GM19099 (cell line): Measurements from ENCODE around the gene UPF2.

Experiments used
- POLR2A ChIP-seq: IDR thresholded peaks from 3 replicates; pipeline ENCODE4 v1.6.1; 2011; ENCODE audit warnings: low read depth; ENCODE audit not compliant: insufficient read length; ENCODE audit errors: extremely low read depth

The UPF2 gene

GRCh38 chr10:11899067-11899876, 143.3 kb downstream of the UPF2 start:
- TF ChIP-seq POLR2A = no peak

- no peak for TF ChIP-seq POLR2A
Measured at GRCh38 chr10:11898372-11899066, 144.1 kb downstream of the UPF2 start.

GRCh38 chr10:11898033-11898371, 144.6 kb downstream of the UPF2 start:
- no peak for TF ChIP-seq POLR2A

GRCh38 chr10:11896549-11897200, 145.9 kb downstream of the UPF2 start:
- TF ChIP-seq POLR2A = no peak

- TF ChIP-seq POLR2A = no peak
Measured at GRCh38 chr10:11895598-11895997, 147.0 kb downstream of the UPF2 start.

- TF ChIP-seq POLR2A = no peak
Measured at GRCh38 chr10:11895108-11895466, 147.5 kb downstream of the UPF2 start.

GRCh38 chr10:11894381-11895107, 148.1 kb downstream of the UPF2 start:
- TF ChIP-seq POLR2A = no peak

GRCh38 chr10:11893749-11894278, 148.8 kb downstream of the UPF2 start:
- no peak for TF ChIP-seq POLR2A

- TF ChIP-seq POLR2A = no peak
Measured at GRCh38 chr10:11891776-11892486, 150.7 kb downstream of the UPF2 start.

- no peak for TF ChIP-seq POLR2A
Measured at GRCh38 chr10:11887381-11888227, 155.0 kb downstream of the UPF2 start.

- TF ChIP-seq POLR2A = no peak
Measured at GRCh38 chr10:11886851-11887250, 155.8 kb downstream of the UPF2 start.

GRCh38 chr10:11886138-11886474, 156.5 kb downstream of the UPF2 start:
- TF ChIP-seq POLR2A = no peak

- TF ChIP-seq POLR2A = no peak
Measured at GRCh38 chr10:11885437-11886137, 157.0 kb downstream of the UPF2 start.
